HepG2 (cell line): ENCODE measurements around the gene CHRNA7. TPM values are rescaled to one million over a fixed set of nuclear protein-coding genes. Genes with fewer than 3 reads are reported as not detected.

Experiments
- ATAC-seq: fragments of 200-7000 bp; cut with Tn5 transposase; 3 replicates; pipeline ENCODE4 v1.9.1; 2020; ENCODE audit warnings: mild to moderate bottlenecking, moderate library complexity
- BruUV-seq: library from RNA; stranded (reverse); fragments of 400-500 nt; replicated peaks from 2 replicates; lab custom pipeline; 2021; lab: Mats Ljungman, UMichigan
- CTCF ChIA-PET: fragments of 300-600 bp; formaldehyde crosslinking; extraction: SDS; loops from one replicate; lab custom pipeline; 2021; ENCODE audit warnings: low total read pairs, inconsistent platforms, low intra/inter-chr PET ratio; lab: Yijun Ruan, JAX
- POLR2A ChIA-PET: fragments of 350-600 bp; sonication (Branson Sonifier 250); formaldehyde crosslinking; loops from one replicate; lab custom pipeline; 2020; ENCODE audit warnings: antibody characterized with exemption, inconsistent platforms; lab: Yijun Ruan, JAX
- DNase-seq: peaks from one replicate; pipeline ENCODE4 v3.0.0-alpha.2; 2015; ENCODE audit warnings: low spot score
- FAIRE-seq: peaks from 3 replicates; lab custom pipeline; 2011; peaks lifted over from hg19 to GRCh38; lab: Jason Lieb, UNC
- H2AFZ ChIP-seq: one replicate; pipeline ENCODE4 v1.6.1; 2011; ENCODE audit warnings: low read length, inconsistent platforms
- H3K27ac ChIP-seq: fragments of 300-600 bp; 3 replicates; pipeline ENCODE4 v1.8.0; 2011; ENCODE audit warnings: mixed run types, mild to moderate bottlenecking, mixed read lengths, low read length, inconsistent platforms; ENCODE audit not compliant: insufficient read depth; ENCODE audit errors: extremely low read length
- H3K27me3 ChIP-seq, 2 experiments: fragments of 200-600 bp in 1 of 2; 2 replicates in 1 of 2; 3 replicates in 1 of 2; pipeline versions ENCODE4 v1.6.0 to v1.8.0; 2011; ENCODE audit warnings: low read length in 2 of 2, mild to moderate bottlenecking in 2 of 2, moderate library complexity in 2 of 2, inconsistent platforms in 1 of 2; ENCODE audit not compliant: insufficient read depth in 2 of 2, control insufficient read depth in 1 of 2
- H3K36me3 ChIP-seq, 2 experiments: fragments of 200-600 bp in 1 of 2; replicated peaks in 1 of 2; 2 replicates in 1 of 2; 3 replicates in 1 of 2; pipeline versions ENCODE4 v1.5.1 to v1.8.0; 2011; ENCODE audit warnings: low read length in 2 of 2, inconsistent platforms in 1 of 2; ENCODE audit not compliant: insufficient read depth in 2 of 2, control insufficient read depth in 1 of 2
- H3K4me1 ChIP-seq: 2 replicates; pipeline ENCODE4 v1.5.1; 2012; ENCODE audit warnings: low read length, inconsistent platforms; ENCODE audit not compliant: insufficient read depth
- H3K4me2 ChIP-seq: 2 replicates; pipeline ENCODE4 v1.6.0; 2011; ENCODE audit warnings: low read depth, low read length, inconsistent platforms
- H3K4me3 ChIP-seq, 3 experiments: fragments of 200-600 bp in 1 of 3; sonication (generic), shearing (Covaris generic) in 1 of 3; replicated peaks in 1 of 3; 2 replicates each; pipeline ENCODE4 v1.5.1; 2011 to 2016; ENCODE audit warnings: low read length in 3 of 3, inconsistent platforms in 2 of 3, low read depth in 2 of 3, mild to moderate bottlenecking in 2 of 3, control low read depth in 1 of 3, mixed read lengths in 1 of 3; ENCODE audit not compliant: insufficient read depth in 1 of 3
- H3K79me2 ChIP-seq: one replicate; pipeline ENCODE4 v1.6.1; 2011; ENCODE audit warnings: low read length, inconsistent platforms; ENCODE audit not compliant: insufficient read depth
- H3K9ac ChIP-seq: 2 replicates; pipeline ENCODE4 v1.6.0; 2011; ENCODE audit warnings: mild to moderate bottlenecking, low read depth, low read length, inconsistent platforms; ENCODE audit not compliant: insufficient read depth
- H3K9me3 ChIP-seq: 2 replicates; pipeline ENCODE4 v1.5.1; 2012; ENCODE audit warnings: mild to moderate bottlenecking, low read length
- H4K20me1 ChIP-seq: 2 replicates; pipeline ENCODE4 v1.6.0; 2011; ENCODE audit warnings: inconsistent platforms, mild to moderate bottlenecking, low read length, moderate library complexity; ENCODE audit not compliant: insufficient read depth
- ARID2 ChIP-seq: sonication (generic); formaldehyde crosslinking; IDR thresholded peaks from 2 replicates; pipeline ENCODE4 v1.8.1; 2022; ENCODE audit warnings: mild to moderate bottlenecking, missing genetic modification reagents, borderline replicate concordance
- ARID3A ChIP-seq: IDR thresholded peaks from 2 replicates; pipeline ENCODE4 v1.6.1; 2012; ENCODE audit warnings: low read depth, low read length, improper control_type of control experiment
- ATM ChIP-seq: fragments of 450-650 bp; IDR thresholded peaks from 2 replicates; pipeline ENCODE4 v1.7.1; 2017; ENCODE audit warnings: mild to moderate bottlenecking, borderline replicate concordance
- BATF2 ChIP-seq: sonication (generic); formaldehyde crosslinking; IDR thresholded peaks from 2 replicates; pipeline ENCODE4 v1.8.0; 2022; ENCODE audit warnings: mild to moderate bottlenecking, missing genetic modification reagents, moderate library complexity
- ETS1 ChIP-seq: sonication (generic); formaldehyde crosslinking; IDR thresholded peaks from 2 replicates; pipeline ENCODE4 v1.4.0; 2020; ENCODE audit warnings: missing genetic modification reagents
- IKZF1 ChIP-seq: fragments of 450-650 bp; IDR thresholded peaks from 2 replicates; pipeline ENCODE4 v1.7.1; 2016
- MAFF ChIP-seq: IDR thresholded peaks from 2 replicates; pipeline ENCODE4 v1.6.1; 2011; ENCODE audit warnings: low read depth, low read length, improper control_type of control experiment
- MAFK ChIP-seq, 2 experiments: IDR thresholded peaks in 1 of 2; conservative IDR thresholded peaks in 1 of 2; 2 replicates each; pipeline ENCODE4 v1.6.1; 2011; ENCODE audit warnings: improper control_type of control experiment in 2 of 2, low read length in 2 of 2
- PHF8 ChIP-seq: sonication (generic); formaldehyde crosslinking; IDR thresholded peaks from 2 replicates; pipeline ENCODE4 v1.5.0; 2020; ENCODE audit warnings: missing genetic modification reagents
- RAD51 ChIP-seq: fragments of 450-650 bp; IDR thresholded peaks from 2 replicates; pipeline ENCODE4 v1.6.1; 2016; ENCODE audit warnings: borderline replicate concordance
- RARG ChIP-seq: sonication (generic); formaldehyde crosslinking; IDR thresholded peaks from 2 replicates; pipeline ENCODE4 v1.4.0; 2020; ENCODE audit warnings: low read depth, mild to moderate bottlenecking, missing genetic modification reagents
- RXRA ChIP-seq: sonication (generic); formaldehyde crosslinking; IDR thresholded peaks from 2 replicates; pipeline ENCODE4 v1.5.1; 2020; ENCODE audit warnings: missing genetic modification reagents
- ZFX ChIP-seq: sonication (generic); formaldehyde crosslinking; IDR thresholded peaks from 2 replicates; pipeline ENCODE4 v1.4.0; 2020; ENCODE audit warnings: mild to moderate bottlenecking, low read depth, missing genetic modification reagents, moderate library complexity
- ZNF235 ChIP-seq: sonication (generic); formaldehyde crosslinking; IDR thresholded peaks from 2 replicates; pipeline ENCODE4 v1.8.1; 2023; ENCODE audit warnings: mild to moderate bottlenecking, missing genetic modification reagents, borderline replicate concordance
- ZNF547 ChIP-seq: sonication (generic); formaldehyde crosslinking; IDR thresholded peaks from 2 replicates; pipeline ENCODE4 v1.5.1; 2020; ENCODE audit warnings: mild to moderate bottlenecking, missing genetic modification reagents
- ZNF615 ChIP-seq: sonication (generic); formaldehyde crosslinking; IDR thresholded peaks from 2 replicates; pipeline ENCODE4 v1.5.0; 2020; ENCODE audit warnings: mild to moderate bottlenecking, missing genetic modification reagents, borderline replicate concordance
- ZNF775 ChIP-seq: sonication (generic); formaldehyde crosslinking; IDR thresholded peaks from 2 replicates; pipeline ENCODE4 v1.4.0; 2020; ENCODE audit warnings: missing genetic modification reagents, mild to moderate bottlenecking, moderate library complexity, borderline replicate concordance
- WGBS: methylation state at CpG from one replicate; pipeline ENCODE4 v1.1.6; 2017; ENCODE audit warnings: low lambda C conversion rate; 5-methylcytosine and 5-hydroxymethylcytosine counted together
- in situ Hi-C: cut with HindIII; loops from 2 replicates; pipeline ENCODE4 v1.10.0; 2017; ENCODE audit warnings: low pct_unique_long_range_greater_than_20kb; ENCODE audit not compliant: extremely low pct_ligation_motif_present
- intact Hi-C: fragments of 100-400 bp; cut with micrococcal nuclease; formaldehyde crosslinking; loops from one replicate; pipeline ENCODE4 v1.10.0; 2022; ENCODE audit not compliant: unreplicated experiment
- polyA plus RNA-seq, 8 experiments: library from polyadenylated mRNA; depleted of rRNA in 3 of 8; stranded (reverse) in 7 of 8; unstranded in 1 of 8; fragments of >200 nt; fragmentation: Illumina TruSeq in 4 of 8; extraction: Trizol in 4 of 8; gene quantifications; 2 replicates each; pipeline versions ENCODE4 v1.2.1 to v1.2.3, GENCODE V29; 2011 to 2016; ENCODE audit warnings: low read depth in 4 of 8, missing spikeins in 1 of 8, mixed read lengths in 1 of 8; ENCODE audit not compliant: insufficient read depth in 1 of 8
- total RNA-seq, 5 experiments: library from RNA; depleted of rRNA; stranded (reverse); fragments of >200 nt; fragmentation: Illumina TruSeq; extraction: Trizol; gene quantifications; 2 replicates each; pipeline ENCODE4 v1.2.3, GENCODE V29; 2016; ENCODE audit warnings: low read depth in 1 of 5

Gene CHRNA7
- total and polyA plus RNA-seq, 2 of the 13 experiments (the other 11 are each of a cell fraction or from before 2014, with no cell fraction given) = 1.3 to 1.4 TPM

- no peak overlapping the region for H3K27ac ChIP-seq
- no peak overlapping the region for H3K4me3 ChIP-seq
- H3K36me3 ChIP-seq = no peaks in the 10 kb centered on the region
- in situ Hi-C loops = no loop called here
- TF ChIP-seq ATM (no peak), MAFF (peak; percentile 78), MAFK (conservative IDR thresholded peaks at IDR 0.05 in 1 of 2, IDR thresholded peaks at IDR 0.05 in 1 of 2; ENCODE audit: low read length in 2 of 2) (peak; percentile 83 to 85), ZNF775 (CRISPR knock-in tag) (no peak), ZFX (CRISPR knock-in tag) (no peak), ARID3A (no peak)
- TF ChIP-seq, all 625 proteins: peak for 2
- ChIA-PET CTCF (no interaction called here), POLR2A (no interaction called here)
- peak; percentile 36 for FAIRE-seq
- Histone ChIP-seq H3K9ac (no peak overlapping the region), H3K4me2 (no peak overlapping the region; the same call in 1 of the 2 replicates), H3K9me3 (no peaks in the 10 kb centered on the region), H3K79me2 (no peaks in the 10 kb centered on the region), H3K27me3 (no peaks in the 10 kb centered on the region), H3K4me1 (peaks cover 8% of the 10 kb centered on the region; the same call in 1 of the 2 replicates), H2AFZ (no peak overlapping the region), H4K20me1 (no peaks in the 10 kb centered on the region)
- intact Hi-C loops = no loop called here
- DNase-seq = peak; percentile 20
- WGBS = 4% methylated on average over 2 of the region's 2 CpGs
- BruUV-seq = no TSS peak
- ATAC-seq = peak; percentile 49; the same call in 2 of the 3 replicates
Measured at GRCh38 chr15:32132859-32133258, 102.5 kb downstream of the CHRNA7 start.

- Histone ChIP-seq H3K27me3 (no peaks in the 10 kb centered on the region), H4K20me1 (no peaks in the 10 kb centered on the region), H3K27ac (no peak overlapping the region), H3K9me3 (no peaks in the 10 kb centered on the region), H3K4me3 (no peak overlapping the region), H3K79me2 (no peaks in the 10 kb centered on the region), H3K4me1 (peaks cover 8% of the 10 kb centered on the region; the same call in 1 of the 2 replicates), H3K36me3 (no peaks in the 10 kb centered on the region), H3K9ac (no peak overlapping the region), H2AFZ (no peak overlapping the region), H3K4me2 (no peak overlapping the region)
- DNase-seq = no peak
- WGBS = 56% methylated on average over 5 of the region's 5 CpGs
- intact Hi-C loops = no loop called here
- in situ Hi-C loops = no loop called here
- BruUV-seq = no TSS peak
- POLR2A ChIA-PET = no interaction called here
- CTCF ChIA-PET = no interaction called here
- FAIRE-seq = no peak
- no peak for ATAC-seq
- no peak for TF ChIP-seq ZNF615 (CRISPR knock-in tag)
- TF ChIP-seq PHF8 (CRISPR knock-in tag) = no peak
- no peak for TF ChIP-seq BATF2 (CRISPR knock-in tag)
- no peak for TF ChIP-seq ETS1 (CRISPR knock-in tag)
- TF ChIP-seq IKZF1 = no peak
- no peak for TF ChIP-seq RAD51
- TF ChIP-seq ZNF547 = no peak
- TF ChIP-seq RXRA (CRISPR knock-in tag) = no peak
- TF ChIP-seq ARID2 = no peak
- TF ChIP-seq ZNF235 = no peak
- no peak for TF ChIP-seq RARG (CRISPR knock-in tag)
Measured at GRCh38 chr15:32134842-32135241, 104.5 kb downstream of the CHRNA7 start.
